Astrocyte (in vitro differentiated cells and primary cell): ENCODE data around the gene RHBDL1.

Source experiments
- CTCF ChIP-seq: IDR thresholded peaks from 2 replicates; pipeline ENCODE4 v1.5.1; 2011; ENCODE audit warnings: low read depth, mild to moderate bottlenecking, inconsistent platforms, low read length, moderate library complexity; ENCODE audit not compliant: insufficient read depth
- EZH2 ChIP-seq: IDR thresholded peaks from 2 replicates; pipeline ENCODE4 v1.6.1; 2012; ENCODE audit warnings: mild to moderate bottlenecking, low read length, inconsistent platforms; ENCODE audit not compliant: insufficient read depth

GRCh38 chr16:718922-719321 is 43.5 kb downstream of the RHBDL1 start:
- TF ChIP-seq CTCF (no peak), EZH2 (no peak)
